ENCODE measurements around the gene NR2E1.

NR2E1 gene

GRCh38 chr6:108179741-108180140 is 13.9 kb downstream of the NR2E1 start:
- Histone ChIP-seq H3K9ac (no peak overlapping the region), H3K27ac (no peak overlapping the region), H3K27me3 (ENCODE audit: control insufficient read depth, insufficient read depth, low read length) (no peaks in the 10 kb centered on the region), H3K4me3 (ENCODE audit: low read depth, low read length) (no peak overlapping the region), H3K4me2 (ENCODE audit: low read length) (no peak overlapping the region), H3K36me3 (ENCODE audit: control insufficient read depth, insufficient read depth, low read length) (no peaks in the 10 kb centered on the region), H2AFZ (no peak overlapping the region), H3K9me3 (ENCODE audit: control insufficient read depth, low read length) (no peaks in the 10 kb centered on the region), H3K4me1 (no peaks in the 10 kb centered on the region), H3K79me2 (no peaks in the 10 kb centered on the region)
- no peak for TF ChIP-seq CTCF (IDR thresholded peaks at IDR 0.05)

GRCh38 chr6:108180266-108180665 is 14.4 kb downstream of the NR2E1 start:
- no peaks in the 10 kb centered on the region for H3K4me1 ChIP-seq
- no peak overlapping the region for H3K27ac ChIP-seq
- no peak overlapping the region for H2AFZ ChIP-seq
- no peaks in the 10 kb centered on the region for H3K36me3 ChIP-seq (ENCODE audit: control insufficient read depth, insufficient read depth, low read length)
- no peak for TF ChIP-seq CTCF (IDR thresholded peaks at IDR 0.05)
- no peak overlapping the region for H3K4me3 ChIP-seq (ENCODE audit: low read depth, low read length)
- H3K9ac ChIP-seq, result no peak overlapping the region
- H3K79me2 ChIP-seq, result no peaks in the 10 kb centered on the region
- H3K27me3 ChIP-seq (ENCODE audit: control insufficient read depth, insufficient read depth, low read length), result no peaks in the 10 kb centered on the region
- H3K4me2 ChIP-seq (ENCODE audit: low read length), result no peak overlapping the region
- no peaks in the 10 kb centered on the region for H3K9me3 ChIP-seq (ENCODE audit: control insufficient read depth, low read length)

GRCh38 chr6:108180776-108181175 is 15.0 kb downstream of the NR2E1 start:
- no peak overlapping the region for H3K9ac ChIP-seq
- H3K79me2 ChIP-seq, result no peaks in the 10 kb centered on the region
- H3K4me2 ChIP-seq (ENCODE audit: low read length), result no peak overlapping the region
- no peaks in the 10 kb centered on the region for H3K36me3 ChIP-seq (ENCODE audit: control insufficient read depth, insufficient read depth, low read length)
- no peaks in the 10 kb centered on the region for H3K4me1 ChIP-seq
- no peak for TF ChIP-seq CTCF (IDR thresholded peaks at IDR 0.05)
- H3K9me3 ChIP-seq (ENCODE audit: control insufficient read depth, low read length), result no peaks in the 10 kb centered on the region
- H3K27me3 ChIP-seq (ENCODE audit: control insufficient read depth, insufficient read depth, low read length), result no peaks in the 10 kb centered on the region
- no peak overlapping the region for H2AFZ ChIP-seq
- H3K27ac ChIP-seq, result no peak overlapping the region
- H3K4me3 ChIP-seq (ENCODE audit: low read depth, low read length), result no peak overlapping the region

- Histone ChIP-seq H3K27ac (no peak overlapping the region), H3K4me1 (no peaks in the 10 kb centered on the region), H3K9ac (no peak overlapping the region), H3K9me3 (ENCODE audit: control insufficient read depth, low read length) (no peaks in the 10 kb centered on the region), H3K27me3 (ENCODE audit: control insufficient read depth, insufficient read depth, low read length) (no peaks in the 10 kb centered on the region), H3K4me3 (ENCODE audit: low read depth, low read length) (no peak overlapping the region), H3K36me3 (ENCODE audit: control insufficient read depth, insufficient read depth, low read length) (no peaks in the 10 kb centered on the region), H3K79me2 (no peaks in the 10 kb centered on the region), H2AFZ (no peak overlapping the region), H3K4me2 (ENCODE audit: low read length) (no peak overlapping the region)
- no peak for TF ChIP-seq CTCF (IDR thresholded peaks at IDR 0.05)
These were observed 20.4 kb downstream of the NR2E1 start for GRCh38 chr6:108186226-108186625.

GRCh38 chr6:108187519-108187918 is 21.7 kb downstream of the NR2E1 start:
- no peak for TF ChIP-seq CTCF (IDR thresholded peaks at IDR 0.05)
- no peaks in the 10 kb centered on the region for H3K27me3 ChIP-seq (ENCODE audit: control insufficient read depth, insufficient read depth, low read length)
- no peaks in the 10 kb centered on the region for H3K9me3 ChIP-seq (ENCODE audit: control insufficient read depth, low read length)
- H3K79me2 ChIP-seq, result no peaks in the 10 kb centered on the region
- H3K36me3 ChIP-seq (ENCODE audit: control insufficient read depth, insufficient read depth, low read length), result no peaks in the 10 kb centered on the region
- no peaks in the 10 kb centered on the region for H3K4me1 ChIP-seq
- H3K27ac ChIP-seq, result no peak overlapping the region
- no peak overlapping the region for H2AFZ ChIP-seq
- H3K9ac ChIP-seq, result no peak overlapping the region
- no peak overlapping the region for H3K4me2 ChIP-seq (ENCODE audit: low read length)
- H3K4me3 ChIP-seq (ENCODE audit: low read depth, low read length), result no peak overlapping the region

All from parathyroid adenoma (tissue), 2 donors.